Glomerular visceral epithelial cell (primary cell): ENCODE results near the gene IZUMO2.
"Not testable (repeated sequence)": the region's sequence is repeated elsewhere in the genome, so short reads cannot be mapped to it uniquely, and the experiment has no call there.

Experiments
- DNase-seq: peaks from one replicate; pipeline ENCODE4 v3.0.0-alpha.2; 2016; ENCODE audit errors: extremely low spot score

The IZUMO2 gene

DNA sequence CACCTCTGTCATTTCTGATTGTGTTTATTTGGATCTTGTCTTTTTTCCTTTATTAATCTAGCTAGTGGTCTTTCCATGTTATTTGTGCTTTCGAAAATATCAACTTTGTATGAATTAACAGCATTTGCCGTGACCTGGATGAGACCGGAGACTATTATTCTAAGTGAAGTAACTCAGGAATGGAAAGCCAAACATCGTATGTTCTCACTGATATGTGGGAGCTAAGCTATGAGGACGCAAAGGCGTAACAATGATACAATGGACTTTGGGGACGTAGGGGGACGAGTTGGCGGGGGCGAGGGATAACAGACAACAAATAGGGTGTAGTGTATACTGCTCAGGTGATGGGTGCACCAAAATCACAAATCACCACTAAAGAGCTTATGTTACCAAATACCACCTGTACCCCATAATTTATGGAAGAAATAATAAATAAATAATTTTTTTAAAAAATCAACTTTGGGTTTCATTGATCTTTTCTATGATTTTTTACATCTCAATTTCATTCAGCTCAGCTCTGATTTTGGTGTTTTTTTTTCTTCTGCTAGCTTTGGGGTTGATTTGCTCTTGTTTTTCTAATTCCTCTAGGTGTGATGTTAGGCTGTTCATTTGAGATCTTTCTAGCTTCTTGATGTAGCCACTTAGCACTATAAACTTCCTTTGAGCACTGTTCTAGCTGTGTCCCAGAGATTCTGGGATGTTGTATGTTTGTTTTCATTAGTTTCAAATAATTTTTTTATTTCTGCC lies 27.1 kb downstream of the IZUMO2 start:
- DNase-seq, result not testable (repeated sequence)

DNA sequence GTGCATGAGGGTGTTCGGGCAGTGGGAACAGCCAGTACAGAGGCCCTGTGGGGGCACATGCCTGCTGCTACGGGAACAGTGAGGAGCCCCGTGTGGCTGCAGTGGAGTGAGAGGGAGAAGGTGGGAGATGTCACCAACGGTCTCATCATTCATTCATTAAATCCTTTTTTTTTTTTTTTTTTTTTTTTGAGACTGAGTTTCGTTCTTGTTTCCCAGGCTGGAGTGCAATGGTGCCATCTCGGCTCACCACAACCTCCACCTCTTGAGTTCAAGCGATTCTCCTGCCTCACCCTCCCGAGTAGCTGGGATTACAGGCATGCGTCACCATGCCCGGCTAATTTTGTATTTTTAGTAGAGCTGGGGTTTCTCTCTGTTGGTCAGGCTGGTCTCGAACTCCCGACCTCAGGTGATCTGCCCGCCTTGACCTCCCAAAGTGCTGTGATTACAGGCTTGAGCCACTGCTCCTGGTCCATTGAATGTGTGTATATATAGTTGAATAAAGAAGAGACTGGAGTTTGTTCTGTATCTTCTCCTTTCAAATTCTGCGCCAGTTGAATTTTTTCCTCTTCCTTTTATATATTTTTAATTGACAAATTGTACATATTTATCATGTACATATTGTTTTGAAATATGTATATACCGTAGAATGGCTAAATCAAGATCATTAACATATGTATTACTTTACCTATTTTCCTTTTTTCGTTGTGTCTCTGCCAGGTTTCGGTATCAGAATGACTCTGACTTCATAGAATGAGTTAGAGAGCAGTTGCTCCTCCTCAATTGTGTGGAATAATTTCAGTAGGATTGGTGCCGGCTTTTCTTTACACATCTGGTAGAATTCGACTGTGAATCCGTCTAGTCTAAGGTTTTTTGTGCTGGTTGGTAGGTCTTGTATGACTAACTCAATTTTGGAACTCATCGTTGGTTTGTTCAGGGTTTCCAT lies 28.0 kb downstream of the IZUMO2 start:
- DNase-seq, result not testable (repeated sequence)

DNA sequence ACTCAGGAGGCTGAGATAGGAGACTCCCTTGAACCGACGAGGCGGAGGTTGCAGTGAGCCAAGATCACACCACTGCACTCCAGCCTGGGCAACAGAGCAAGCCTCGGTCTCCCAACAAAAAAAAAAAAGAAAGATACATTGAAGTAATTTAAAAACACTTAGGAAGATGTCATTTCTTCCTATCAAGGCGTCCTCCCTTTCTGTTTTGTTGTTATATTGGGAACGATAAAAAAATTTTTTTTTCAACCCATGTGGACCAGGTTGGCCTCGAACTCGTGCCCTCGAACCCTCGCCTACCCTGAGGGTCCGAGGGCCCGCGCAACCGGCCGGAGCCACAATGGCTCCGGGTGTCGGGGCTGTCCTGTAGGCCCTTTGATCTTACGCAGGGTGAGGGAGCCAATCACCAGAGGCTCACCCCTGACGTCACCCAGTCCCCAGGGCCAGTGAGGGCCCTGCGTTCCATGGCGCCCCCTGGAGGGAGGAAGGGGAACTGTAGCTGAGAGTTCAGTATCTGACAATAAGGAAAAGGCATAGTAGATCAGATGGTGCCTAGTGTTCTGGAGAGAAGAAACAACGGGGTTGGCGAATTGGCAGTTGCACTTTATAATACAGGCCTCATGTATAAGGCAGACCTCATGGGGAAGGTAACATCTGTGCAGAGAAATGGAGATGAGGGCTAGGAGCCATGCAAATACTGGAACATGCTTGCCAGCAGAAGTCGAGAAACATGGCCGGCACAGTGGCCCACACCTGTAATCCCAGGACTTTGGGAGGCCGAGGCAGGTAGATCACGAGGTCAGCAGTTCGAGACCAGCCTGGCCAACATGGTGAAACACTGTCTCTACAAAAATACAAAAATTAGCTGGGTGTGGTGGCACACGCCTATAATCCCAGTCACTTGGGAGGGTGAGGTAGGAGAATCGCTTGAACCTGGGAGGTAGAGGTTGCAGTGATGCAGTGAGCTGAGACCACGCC lies 29.3 kb downstream of the IZUMO2 start:
- DNase-seq, result not testable (repeated sequence)

DNA sequence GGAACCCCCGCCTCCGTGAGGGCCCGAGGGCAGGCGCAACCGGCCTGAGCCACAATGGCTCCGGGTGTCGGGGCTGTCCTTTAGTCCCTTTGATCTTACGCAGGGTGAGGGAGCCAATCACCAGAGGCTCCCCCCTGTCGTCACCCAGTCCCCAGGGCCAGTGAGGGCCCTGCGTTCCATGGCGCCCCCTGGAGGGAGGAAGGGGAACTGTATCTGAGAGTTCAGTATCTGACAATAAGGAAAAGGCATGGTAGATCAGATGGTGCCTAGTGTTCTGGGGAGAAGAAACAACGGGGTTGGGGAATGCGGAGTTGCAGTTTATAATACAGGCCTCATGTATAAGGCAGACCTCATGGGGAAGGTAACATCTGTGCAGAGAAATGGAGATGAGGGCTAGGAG lies 59.1 kb downstream of the IZUMO2 start:
- DNase-seq, result not testable (repeated sequence)

- not testable (repeated sequence) for DNase-seq
These were observed 59.7 kb downstream of the IZUMO2 start for GRCh38 chr19:50103405-50103804.
